A549 (cell line): ENCODE data around the gene TMEM259.

ENCODE experiments used
- POLR2AphosphoS2 ChIP-seq: conservative IDR thresholded peaks from 2 replicates; pipeline ENCODE4 v1.6.1; 2012; ENCODE audit warnings: low read length, improper control_type of control experiment, inconsistent platforms
- TF ChIP-seq, protein P1 (sequence below): fragments of >200 bp; sonication (Bioruptor Twin); formaldehyde crosslinking; IDR thresholded peaks from 3 replicates; pipeline ENCODE4 v1.5.1; 2016
- TF ChIP-seq, protein P2 (sequence below): fragments of 450-650 bp; IDR thresholded peaks from 2 replicates; pipeline ENCODE4 v1.6.1; 2014; ENCODE audit warnings: antibody characterized with exemption

DNA sequence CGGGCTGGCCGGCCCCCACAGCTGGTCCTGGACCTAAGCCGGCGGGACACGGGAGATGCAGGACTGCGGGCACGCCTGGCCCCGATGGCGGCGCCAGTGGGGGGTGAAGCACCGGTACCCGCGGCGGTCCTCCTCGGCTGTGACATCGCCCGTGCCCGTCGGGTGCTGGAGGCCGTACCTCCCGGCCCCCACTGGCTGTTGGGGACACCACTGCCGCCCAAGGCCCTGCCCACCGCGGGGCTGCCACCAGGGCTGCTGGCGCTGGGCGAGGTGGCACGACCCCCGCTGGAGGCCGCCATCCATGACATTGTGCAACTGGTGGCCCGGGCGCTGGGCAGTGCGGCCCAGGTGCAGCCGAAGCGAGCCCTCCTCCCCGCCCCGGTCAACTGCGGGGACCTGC lies 17.6 kb downstream of the TMEM259 start:
- no peak for TF ChIP-seq POLR2AphosphoS2
- TF ChIP-seq, protein P1, sequence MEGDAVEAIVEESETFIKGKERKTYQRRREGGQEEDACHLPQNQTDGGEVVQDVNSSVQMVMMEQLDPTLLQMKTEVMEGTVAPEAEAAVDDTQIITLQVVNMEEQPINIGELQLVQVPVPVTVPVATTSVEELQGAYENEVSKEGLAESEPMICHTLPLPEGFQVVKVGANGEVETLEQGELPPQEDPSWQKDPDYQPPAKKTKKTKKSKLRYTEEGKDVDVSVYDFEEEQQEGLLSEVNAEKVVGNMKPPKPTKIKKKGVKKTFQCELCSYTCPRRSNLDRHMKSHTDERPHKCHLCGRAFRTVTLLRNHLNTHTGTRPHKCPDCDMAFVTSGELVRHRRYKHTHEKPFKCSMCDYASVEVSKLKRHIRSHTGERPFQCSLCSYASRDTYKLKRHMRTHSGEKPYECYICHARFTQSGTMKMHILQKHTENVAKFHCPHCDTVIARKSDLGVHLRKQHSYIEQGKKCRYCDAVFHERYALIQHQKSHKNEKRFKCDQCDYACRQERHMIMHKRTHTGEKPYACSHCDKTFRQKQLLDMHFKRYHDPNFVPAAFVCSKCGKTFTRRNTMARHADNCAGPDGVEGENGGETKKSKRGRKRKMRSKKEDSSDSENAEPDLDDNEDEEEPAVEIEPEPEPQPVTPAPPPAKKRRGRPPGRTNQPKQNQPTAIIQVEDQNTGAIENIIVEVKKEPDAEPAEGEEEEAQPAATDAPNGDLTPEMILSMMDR: no peak
- TF ChIP-seq, protein P2, sequence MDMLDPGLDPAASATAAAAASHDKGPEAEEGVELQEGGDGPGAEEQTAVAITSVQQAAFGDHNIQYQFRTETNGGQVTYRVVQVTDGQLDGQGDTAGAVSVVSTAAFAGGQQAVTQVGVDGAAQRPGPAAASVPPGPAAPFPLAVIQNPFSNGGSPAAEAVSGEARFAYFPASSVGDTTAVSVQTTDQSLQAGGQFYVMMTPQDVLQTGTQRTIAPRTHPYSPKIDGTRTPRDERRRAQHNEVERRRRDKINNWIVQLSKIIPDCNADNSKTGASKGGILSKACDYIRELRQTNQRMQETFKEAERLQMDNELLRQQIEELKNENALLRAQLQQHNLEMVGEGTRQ: no peak
